Measurements from ENCODE around the gene PPP3R2.

DNA sequence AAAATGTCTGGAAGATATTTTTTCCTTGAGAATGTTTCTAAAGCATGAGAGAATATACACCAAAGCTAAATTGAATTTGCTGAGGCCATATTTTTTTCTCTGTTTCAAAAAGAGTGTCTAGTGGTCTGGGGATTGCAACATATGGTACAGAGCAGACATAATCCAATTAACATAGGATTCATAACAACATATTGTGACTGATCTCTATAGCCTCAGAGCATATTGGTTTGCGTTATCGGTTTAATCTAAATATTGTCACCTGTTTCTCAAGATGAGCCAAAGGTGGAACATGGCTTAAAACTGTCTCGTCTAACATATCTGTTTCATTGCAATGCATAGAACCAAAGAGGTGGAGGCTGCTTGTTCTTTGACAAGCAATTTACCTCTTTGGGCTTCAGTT lies 3.9 kb downstream of the PPP3R2 start:
- TF ChIP-seq CTCF (IDR thresholded peaks at IDR 0.05; ENCODE audit: low read length) (no peak), EZH2 (IDR thresholded peaks at IDR 0.05; ENCODE audit: borderline replicate concordance, low read length) (no peak)
